Stimulated activated CD8-positive, alpha-beta memory T cell treated with anti-CD3 and anti-CD28 coated beads, Interleukin-7, amount 100 ng/mL, for 4 hours (primary cell): ENCODE measurements around the gene IGF2R.
"Not testable (repeated sequence)": the region's sequence is repeated elsewhere in the genome, so short reads cannot be mapped to it uniquely, and the experiment has no call there.

Source experiments
- DNase-seq, 2 donors: peaks; one replicate each; pipeline ENCODE4 v3.0.0-alpha.2; 2020; ENCODE audit warnings: low read depth in 2 of 2

IGF2R gene

GRCh38 chr6:159997498-159998101 lies 28.7 kb downstream of the IGF2R start:
- DNase-seq = no peak

- no peak for DNase-seq
Measured at GRCh38 chr6:159998538-159998937, 29.7 kb downstream of the IGF2R start.

- no peak for DNase-seq
Measured at GRCh38 chr6:159999240-159999671, 30.4 kb downstream of the IGF2R start.

DNA sequence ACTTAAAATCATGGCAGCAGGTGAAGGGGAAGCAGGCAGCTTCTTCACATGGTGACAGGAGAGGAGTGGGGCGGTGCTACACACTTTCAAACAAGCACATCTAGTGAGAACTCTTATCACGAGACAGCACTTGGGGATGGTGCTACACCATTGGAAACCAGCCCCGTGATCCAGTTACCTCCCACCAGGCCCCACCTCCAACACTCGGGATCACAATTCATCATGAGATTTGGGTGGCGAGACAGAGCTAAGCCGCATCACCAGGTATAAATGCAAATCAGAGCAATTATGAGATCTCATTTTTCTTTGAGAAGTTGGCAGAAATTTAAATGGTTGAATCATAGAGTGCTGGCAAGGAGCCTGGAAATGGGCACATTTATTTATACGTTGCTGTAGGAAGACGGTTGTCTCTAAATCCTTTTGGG lies 31.4 kb downstream of the IGF2R start:
- no peak for DNase-seq

GRCh38 chr6:160000893-160001427 lies 32.1 kb downstream of the IGF2R start:
- DNase-seq = not testable (repeated sequence)

- no peak for DNase-seq
Measured at GRCh38 chr6:160002882-160003281, 34.0 kb downstream of the IGF2R start.

GRCh38 chr6:160004018-160004417 lies 35.1 kb downstream of the IGF2R start:
- no peak for DNase-seq

DNA sequence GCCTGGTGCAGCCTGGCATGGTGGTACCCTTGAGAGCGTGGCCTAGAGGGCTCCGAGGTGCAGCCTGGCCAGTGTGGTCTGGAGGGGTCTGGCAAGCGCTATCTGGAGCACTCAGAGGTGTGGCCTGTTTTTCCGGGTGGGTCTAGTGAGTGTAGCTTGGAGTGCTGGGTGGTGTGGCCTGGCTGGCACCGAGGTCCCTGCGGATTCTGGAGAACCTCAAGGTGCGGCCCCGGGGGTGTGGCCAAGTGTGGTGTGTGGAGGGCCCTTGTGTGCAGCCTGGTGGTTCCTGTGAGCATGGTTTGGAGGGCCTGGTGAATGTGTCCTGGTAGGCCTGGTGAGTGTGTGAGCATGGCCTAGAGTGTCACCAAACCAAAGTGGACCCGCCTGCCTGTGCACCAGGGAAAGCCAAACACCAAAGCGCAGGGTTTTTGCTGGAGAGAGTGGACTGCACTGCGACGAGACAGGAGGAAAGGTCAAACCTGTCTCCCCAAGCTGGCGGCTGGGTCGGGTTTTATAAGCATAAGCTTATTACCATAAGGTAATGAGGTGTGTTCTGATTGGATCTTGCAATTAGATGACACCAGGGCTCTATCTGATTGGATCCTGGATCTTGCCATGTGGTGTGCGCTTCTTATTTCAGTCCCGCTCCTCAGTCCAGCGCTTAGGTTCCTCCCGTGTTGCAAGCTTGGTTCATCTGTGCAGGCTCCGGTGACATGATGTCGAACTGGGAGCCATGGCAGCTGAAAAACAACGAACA lies 35.7 kb downstream of the IGF2R start:
- DNase-seq = no peak

GRCh38 chr6:160005211-160005610 lies 36.3 kb downstream of the IGF2R start:
- no peak for DNase-seq

DNA sequence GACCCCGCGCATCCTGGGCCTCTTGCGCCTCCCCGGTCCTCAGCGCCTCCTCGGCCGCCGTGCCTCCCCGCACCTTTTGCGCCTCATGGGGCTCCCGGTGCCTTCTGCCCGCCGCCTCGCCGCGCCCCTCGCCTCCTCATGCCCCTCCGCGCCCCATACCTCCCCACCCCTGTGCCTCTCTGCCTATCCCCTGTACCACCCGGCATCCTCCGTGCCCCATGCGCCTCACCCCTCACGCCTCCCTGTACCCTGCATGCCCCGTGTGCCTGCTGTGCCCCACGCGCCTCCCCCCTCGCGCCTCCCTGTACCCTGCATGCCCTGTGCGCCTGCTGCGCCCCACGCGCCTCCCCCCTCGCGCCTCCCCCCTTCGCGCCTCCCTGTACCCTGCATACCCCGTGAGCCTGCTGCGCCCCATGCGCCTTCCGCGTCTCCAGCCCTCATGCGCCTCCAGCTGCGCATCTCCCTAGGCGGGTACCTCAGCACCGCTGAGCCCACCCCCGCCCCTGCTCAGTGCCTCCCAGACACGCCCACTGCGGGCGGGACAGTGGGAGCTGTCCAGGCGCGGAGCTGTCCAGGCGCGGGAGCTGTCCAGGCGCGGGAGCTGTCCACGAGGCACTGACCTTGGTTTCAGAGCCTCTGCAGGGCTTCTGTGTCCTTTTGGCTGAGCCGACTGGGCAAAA lies 37.1 kb downstream of the IGF2R start:
- no peak for DNase-seq

- DNase-seq = no peak
Measured at GRCh38 chr6:160007145-160007544, 38.3 kb downstream of the IGF2R start.

GRCh38 chr6:160007611-160008010 lies 38.7 kb downstream of the IGF2R start:
- DNase-seq = no peak

DNA sequence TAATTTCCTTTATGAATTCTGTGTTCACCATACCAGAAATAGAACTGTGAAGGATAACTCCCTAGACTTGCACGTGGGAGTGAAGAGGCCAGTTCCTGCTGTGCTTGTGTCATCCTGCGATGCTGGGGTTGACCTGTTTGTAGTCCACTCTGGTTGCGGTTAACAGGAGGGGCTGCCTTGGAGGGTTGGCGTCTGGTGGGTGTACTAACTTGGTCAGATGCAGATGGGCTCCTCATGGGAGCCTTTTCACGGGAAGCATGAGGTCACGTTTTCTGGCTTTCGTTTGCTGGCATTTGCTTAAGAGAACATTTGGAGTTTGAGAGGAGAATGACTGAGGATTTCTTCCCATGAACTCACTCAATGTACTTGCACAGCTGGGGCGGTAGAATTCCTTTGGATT lies 41.2 kb downstream of the IGF2R start:
- no peak for DNase-seq

GRCh38 chr6:160013987-160014868 lies 45.3 kb downstream of the IGF2R start:
- DNase-seq = no peak

DNA sequence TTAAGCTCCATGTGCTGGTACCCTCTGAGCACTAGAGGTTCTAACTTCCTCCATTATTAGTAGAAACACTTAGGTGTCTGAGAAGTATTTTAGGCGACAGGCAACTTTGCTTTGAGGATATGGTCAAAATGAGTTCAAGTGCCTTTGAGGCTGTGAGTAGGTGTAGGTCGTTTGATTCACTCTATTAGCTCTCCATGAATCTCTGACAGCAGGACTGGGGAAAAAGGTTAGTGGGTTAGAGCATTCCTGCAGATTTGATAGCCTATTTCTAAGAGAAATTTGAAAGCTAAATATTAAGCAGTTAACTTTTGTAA lies 45.9 kb downstream of the IGF2R start:
- no peak for DNase-seq

DNA sequence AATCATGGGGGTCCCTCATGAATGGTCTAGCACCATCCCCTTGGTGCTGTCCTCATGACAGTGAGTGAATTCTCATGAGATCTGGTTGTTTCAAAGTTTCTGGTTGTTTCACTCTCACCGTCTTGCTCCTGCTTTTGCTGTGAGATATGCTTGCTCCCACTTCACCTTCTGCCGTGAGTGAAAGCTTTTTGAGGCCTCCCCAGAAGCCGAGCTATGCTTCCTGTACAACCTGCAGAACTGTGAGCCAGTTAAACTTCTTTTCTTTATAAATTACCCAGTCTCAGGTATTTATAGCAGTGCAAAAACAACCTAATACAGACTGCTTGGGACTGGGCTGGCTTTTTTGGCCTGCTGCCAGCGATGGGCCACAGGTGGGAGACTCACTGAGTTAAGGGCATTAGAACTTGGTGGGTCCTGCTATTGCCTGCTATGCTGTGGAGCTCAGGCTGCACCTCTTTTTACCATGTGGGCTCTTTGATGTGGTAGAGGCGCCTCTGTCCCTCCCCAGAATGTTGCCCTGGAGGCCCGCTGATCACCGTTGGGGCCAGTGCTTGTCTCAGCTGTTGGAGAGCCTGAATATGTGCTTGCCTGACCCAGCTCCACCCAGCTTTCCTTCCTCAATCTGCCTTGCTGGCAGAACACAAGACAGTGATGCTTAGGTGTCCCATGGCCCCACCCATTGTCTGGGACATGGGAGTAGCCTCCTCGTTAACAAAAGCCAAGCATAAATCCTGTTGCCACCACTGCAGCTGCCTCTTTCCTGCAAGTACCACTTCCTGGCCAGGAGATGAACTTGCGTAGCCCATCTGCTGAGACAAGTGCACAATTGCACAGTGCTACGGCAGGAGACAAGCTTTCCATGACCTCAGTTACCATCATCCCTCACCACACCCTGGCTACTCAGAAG lies 47.1 kb downstream of the IGF2R start:
- no peak for DNase-seq

- no peak for DNase-seq
Measured at GRCh38 chr6:160022101-160022500, 53.2 kb downstream of the IGF2R start.

GRCh38 chr6:160022793-160023192 lies 53.9 kb downstream of the IGF2R start:
- DNase-seq = no peak

GRCh38 chr6:160024152-160024551 lies 55.3 kb downstream of the IGF2R start:
- no peak for DNase-seq

GRCh38 chr6:160027076-160027475 lies 58.2 kb downstream of the IGF2R start:
- no peak for DNase-seq

DNA sequence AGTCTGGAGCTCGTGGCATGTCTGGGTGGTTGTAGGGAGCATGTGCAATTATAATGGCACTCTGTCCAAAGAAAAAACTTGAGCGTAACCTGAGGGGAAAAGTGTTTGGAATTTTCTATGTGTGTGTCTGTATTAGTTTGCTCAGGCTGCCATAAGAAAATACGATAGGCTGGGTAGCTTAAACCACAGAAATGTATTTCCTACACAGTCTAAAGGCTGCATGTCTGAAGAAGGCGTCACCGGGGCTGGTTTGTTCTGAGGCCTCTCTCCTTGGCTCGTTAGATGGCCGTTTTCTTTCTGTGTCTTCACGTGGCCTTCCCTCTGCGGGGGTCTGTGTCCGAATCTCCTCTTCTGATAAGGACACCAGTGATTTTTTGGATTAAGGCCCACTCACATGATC lies 59.0 kb downstream of the IGF2R start:
- DNase-seq = no peak
